Measurements from ENCODE around the gene CERCAM. TPM values are rescaled to one million over a fixed set of nuclear protein-coding genes. Genes with fewer than 3 reads are reported as not detected.

The CERCAM gene
- polyA plus RNA-seq, 3 donors, result 1.5 to 2.5 (median 1.8) TPM

GRCh38 chr9:128414461-128414860 is 6.2 kb upstream of the CERCAM start:
- Histone ChIP-seq H3K9ac (ENCODE audit: insufficient read depth, low read length, poor library complexity, severe bottlenecking) (no peak overlapping the region), H4K20me1 (ENCODE audit: insufficient read depth, low read length) (no peaks in the 10 kb centered on the region), H3K36me3 (replicated peaks in 1 of 2; ENCODE audit: control insufficient read depth in 1 of 2, insufficient read depth in 2 of 2, low read length in 2 of 2) (no peaks in the 10 kb centered on the region), H2AFZ (ENCODE audit: insufficient read depth, low read depth, low read length, poor library complexity, severe bottlenecking) (no peak overlapping the region), H3K9me3 (replicated peaks in 1 of 2; ENCODE audit: control insufficient read depth in 1 of 2, insufficient read depth in 1 of 2, low read length in 2 of 2) (peaks cover 0 to 8% of the 10 kb centered on the region in 2 donors), H3K4me1 (ENCODE audit: control insufficient read depth in 1 of 2, insufficient read depth in 2 of 2, low read length in 2 of 2) (peaks cover 3 to 6% of the 10 kb centered on the region in 2 donors), H3K4me3 (replicated peaks in 1 of 3; ENCODE audit: low read depth in 2 of 3, low read length in 3 of 3) (no peak overlapping the region), H3K79me2 (ENCODE audit: insufficient read depth, low read length) (no peaks in the 10 kb centered on the region), H3K27ac (ENCODE audit: low read depth in 1 of 2, low read length in 2 of 2) (no peak overlapping the region), H3K4me2 (replicated peaks; ENCODE audit: extremely low read depth, low read length, poor library complexity, severe bottlenecking) (no peak overlapping the region), H3K27me3 (ENCODE audit: control insufficient read depth in 2 of 2, insufficient read depth in 2 of 2, low read length in 2 of 2) (peaks cover 8 to 32% of the 10 kb centered on the region in 2 donors)
- Mint-ChIP-seq H3K36me3 (no peaks in the 10 kb centered on the region), H3K9me3 (peaks cover 0 to 7% (median 1%) of the 10 kb centered on the region in 7 donors), H3K4me1 (peaks cover 14% of the 10 kb centered on the region), H3K4me3 (peak overlapping the region in 1 of 2 donors; percentile 9), H3K27me3 (ENCODE audit: low read depth in 3 of 3) (peaks cover 44 to 67% (median 47%) of the 10 kb centered on the region in 3 donors), H3K27ac (no peak overlapping the region)
- no peak for DNase-seq
- intact Hi-C loops (cut with micrococcal nuclease), result loop anchor here in 1 of 2 donors (10.0 kb wide), 1 partner anchor 120 kb away; no protein-coding TSS in a partner anchor
- WGBS (ENCODE audit: insufficient coverage), result 57% methylated on average over 3 of the region's 3 CpGs
- no peak for TF ChIP-seq CTCF (IDR thresholded peaks at IDR 0.05)

- H3K79me2 ChIP-seq (ENCODE audit: insufficient read depth, low read length), result no peaks in the 10 kb centered on the region
- intact Hi-C loops (cut with micrococcal nuclease), result loop anchor here (5.0 to 10.0 kb wide), 2 partner anchors 53 to 120 kb away; no protein-coding TSS in a partner anchor
- no peak for TF ChIP-seq CTCF (IDR thresholded peaks at IDR 0.05)
- Mint-ChIP-seq H3K9me3 (peaks cover 0 to 11% (median 4%) of the 10 kb centered on the region in 7 donors), H3K4me1 (peaks cover 20% of the 10 kb centered on the region), H3K4me3 (peak overlapping the region in 1 of 2 donors; percentile 6), H3K27ac (no peak overlapping the region), H3K36me3 (no peaks in the 10 kb centered on the region), H3K27me3 (ENCODE audit: low read depth in 3 of 3) (peaks cover 45 to 67% (median 48%) of the 10 kb centered on the region in 3 donors)
- H3K27ac ChIP-seq (ENCODE audit: low read depth in 1 of 2, low read length in 2 of 2), result no peak overlapping the region
- H4K20me1 ChIP-seq (ENCODE audit: insufficient read depth, low read length), result no peaks in the 10 kb centered on the region
- WGBS (ENCODE audit: insufficient coverage), result 100% methylated on average over 1 of the region's 2 CpGs
- no peak overlapping the region for H3K4me3 ChIP-seq (replicated peaks in 1 of 3; ENCODE audit: low read depth in 2 of 3, low read length in 3 of 3)
- no peak overlapping the region for H3K4me2 ChIP-seq (replicated peaks; ENCODE audit: extremely low read depth, low read length, poor library complexity, severe bottlenecking)
- H3K9me3 ChIP-seq (replicated peaks in 1 of 2; ENCODE audit: control insufficient read depth in 1 of 2, insufficient read depth in 1 of 2, low read length in 2 of 2), result peaks cover 0 to 12% of the 10 kb centered on the region in 2 donors
- no peak overlapping the region for H2AFZ ChIP-seq (ENCODE audit: insufficient read depth, low read depth, low read length, poor library complexity, severe bottlenecking)
- no peak overlapping the region for H3K9ac ChIP-seq (ENCODE audit: insufficient read depth, low read length, poor library complexity, severe bottlenecking)
- H3K4me1 ChIP-seq (ENCODE audit: control insufficient read depth in 1 of 2, insufficient read depth in 2 of 2, low read length in 2 of 2), result peaks cover 9 to 14% of the 10 kb centered on the region in 2 donors
- peaks cover 10 to 30% of the 10 kb centered on the region in 2 donors for H3K27me3 ChIP-seq (ENCODE audit: control insufficient read depth in 2 of 2, insufficient read depth in 2 of 2, low read length in 2 of 2)
- DNase-seq, result no peak
- H3K36me3 ChIP-seq (replicated peaks in 1 of 2; ENCODE audit: control insufficient read depth in 1 of 2, insufficient read depth in 2 of 2, low read length in 2 of 2), result no peaks in the 10 kb centered on the region
Observed at GRCh38 chr9:128415281-128415680, 5.4 kb upstream of the CERCAM start.
